Thoracic aorta (tissue), 2 donors: ENCODE measurements around the gene TACC2. TPM values are rescaled to one million over a fixed set of nuclear protein-coding genes. Genes with fewer than 3 reads are reported as not detected.
"Not testable (repeated sequence)": the region's sequence is repeated elsewhere in the genome, so short reads cannot be mapped to it uniquely, and the experiment has no call there.

Source experiments
- ATAC-seq: fragments of 150-250 bp; one replicate; pipeline ENCODE4 v1.8.0; 2017; ENCODE audit warnings: low read depth; ENCODE audit not compliant: insufficient number of reproducible peaks, low FRiP score
- DNase-seq: peaks from one replicate; pipeline ENCODE4 v3.0.0-alpha.2; 2020; ENCODE audit warnings: low spot score
- H3K27ac ChIP-seq, 2 donors: fragments of 200-600 bp; sonication (generic); 1 replicate in 1 of 2; 2 replicates in 1 of 2; pipeline ENCODE4 v1.5.1; 2016; ENCODE audit warnings: mild to moderate bottlenecking in 2 of 2, moderate library complexity in 2 of 2
- H3K27me3 ChIP-seq: fragments of 200-600 bp; sonication (generic); replicated peaks from 2 replicates; pipeline ENCODE4 v1.6.0; 2016; ENCODE audit warnings: mild to moderate bottlenecking; ENCODE audit not compliant: insufficient read depth
- H3K36me3 ChIP-seq: fragments of 200-600 bp; sonication (generic); one replicate; pipeline ENCODE4 v1.5.1; 2016
- H3K4me1 ChIP-seq, 2 donors: fragments of 200-600 bp; sonication (generic); 1 replicate in 1 of 2; 2 replicates in 1 of 2; pipeline versions ENCODE4 v1.5.1 to v1.6.0; 2016; ENCODE audit warnings: low read depth in 2 of 2, mild to moderate bottlenecking in 1 of 2; ENCODE audit not compliant: control insufficient read depth in 1 of 2
- H3K4me3 ChIP-seq: fragments of 200-600 bp; sonication (generic); 2 replicates; pipeline ENCODE4 v1.5.1; 2016; ENCODE audit warnings: mild to moderate bottlenecking
- H3K9me3 ChIP-seq: fragments of 200-600 bp; sonication (generic); 2 replicates; pipeline ENCODE4 v1.5.1; 2016
- CTCF ChIP-seq: fragments of 200-600 bp; sonication (generic); IDR thresholded peaks from one replicate; pipeline ENCODE4 v1.5.1; 2019; ENCODE audit warnings: antibody characterized with exemption
- total RNA-seq, 2 donors: library from RNA; depleted of rRNA; stranded (reverse); fragments of >200 nt; gene quantifications; one replicate each; pipeline versions ENCODE4 v1.1.0 to v1.2.3, GENCODE V29; 2016

TACC2 gene
- total RNA-seq, 2 donors from 2014 or later = 52.1 to 71.0 TPM

- Histone ChIP-seq H3K4me3 (no peak overlapping the region), H3K9me3 (no peaks in the 10 kb centered on the region), H3K4me1 (no peaks in the 10 kb centered on the region), H3K27ac (no peak overlapping the region), H3K36me3 (peaks cover 23% of the 10 kb centered on the region), H3K27me3 (no peaks in the 10 kb centered on the region)
- no peak for TF ChIP-seq CTCF
- DNase-seq (no peak), ATAC-seq (no peak)
Observed at GRCh38 chr10:122198631-122199030, 209.7 kb downstream of the TACC2 start.

GRCh38 chr10:122199070-122199469, 210.1 kb downstream of the TACC2 start:
- Histone ChIP-seq H3K27ac (no peak overlapping the region), H3K36me3 (peaks cover 23% of the 10 kb centered on the region), H3K4me3 (no peak overlapping the region), H3K4me1 (no peaks in the 10 kb centered on the region), H3K27me3 (no peaks in the 10 kb centered on the region), H3K9me3 (no peaks in the 10 kb centered on the region)
- DNase-seq (no peak), ATAC-seq (no peak)
- no peak for TF ChIP-seq CTCF

- no peak for ATAC-seq
Observed at GRCh38 chr10:122199689-122200088, 210.7 kb downstream of the TACC2 start.

GRCh38 chr10:122201401-122201800, 212.4 kb downstream of the TACC2 start:
- Histone ChIP-seq H3K36me3 (peaks cover 8% of the 10 kb centered on the region), H3K27ac (no peak overlapping the region), H3K27me3 (no peaks in the 10 kb centered on the region), H3K9me3 (no peaks in the 10 kb centered on the region), H3K4me3 (no peak overlapping the region), H3K4me1 (no peaks in the 10 kb centered on the region)
- TF ChIP-seq CTCF = no peak
- DNase-seq = no peak
- no peak for ATAC-seq

More at GRCh38 chr10:122199689-122200088, 210.7 kb downstream of the TACC2 start:
- TF ChIP-seq CTCF = no peak
- no peaks in the 10 kb centered on the region for H3K27me3 ChIP-seq
- no peak overlapping the region for H3K4me3 ChIP-seq
- no peaks in the 10 kb centered on the region for H3K9me3 ChIP-seq
- peaks cover 23% of the 10 kb centered on the region for H3K36me3 ChIP-seq
- H3K4me1 ChIP-seq = no peaks in the 10 kb centered on the region
- no peak for DNase-seq
- no peak overlapping the region for H3K27ac ChIP-seq

GRCh38 chr10:122203180-122203579, 214.2 kb downstream of the TACC2 start:
- DNase-seq, H3K36me3 ChIP-seq, H3K27me3 ChIP-seq, H3K4me3 ChIP-seq, H3K27ac ChIP-seq, H3K9me3 ChIP-seq, H3K4me1 ChIP-seq, ATAC-seq: not testable (repeated sequence)

GRCh38 chr10:122204691-122205489, 215.9 kb downstream of the TACC2 start:
- H3K36me3 ChIP-seq = peaks cover 8% of the 10 kb centered on the region
- DNase-seq (no peak), ATAC-seq (no peak)
- no peak overlapping the region for H3K27ac ChIP-seq
- H3K27me3 ChIP-seq = no peaks in the 10 kb centered on the region
- no peaks in the 10 kb centered on the region for H3K9me3 ChIP-seq
- no peaks in the 10 kb centered on the region for H3K4me1 ChIP-seq
- no peak overlapping the region for H3K4me3 ChIP-seq
- no peak for TF ChIP-seq CTCF
